CD14-positive monocyte (primary cell): ENCODE results near the gene HSPB6. TPM values are rescaled to one million over a fixed set of nuclear protein-coding genes. Genes with fewer than 3 reads are reported as not detected.

Source experiments
- DNase-seq, 3 donors: peaks; one replicate each; pipeline ENCODE4 v3.0.0-alpha.2; 2011 to 2022
- H2AFZ ChIP-seq: 2 replicates; pipeline ENCODE4 v1.6.0; 2012; ENCODE audit warnings: mild to moderate bottlenecking, low read depth, low read length, inconsistent platforms; ENCODE audit not compliant: insufficient read depth, poor library complexity, severe bottlenecking
- H3K27ac ChIP-seq, 2 donors: 1 replicate in 1 of 2; 2 replicates in 1 of 2; pipeline ENCODE4 v1.5.1; 2012 to 2013; ENCODE audit warnings: low read length in 2 of 2, control low read depth in 1 of 2, inconsistent platforms in 1 of 2, low read depth in 1 of 2, mild to moderate bottlenecking in 1 of 2
- H3K27me3 ChIP-seq, 2 donors: one replicate each; pipeline versions ENCODE4 v1.6.0 to v1.6.1; 2011 to 2013; ENCODE audit warnings: low read length in 2 of 2; ENCODE audit not compliant: control insufficient read depth in 2 of 2, insufficient read depth in 2 of 2
- H3K36me3 ChIP-seq, 2 donors: replicated peaks in 1 of 2; 1 replicate in 1 of 2; 2 replicates in 1 of 2; pipeline versions ENCODE4 v1.5.1 to v1.6.1; 2012 to 2013; ENCODE audit warnings: low read length in 2 of 2, control low read depth in 1 of 2, inconsistent platforms in 1 of 2, mild to moderate bottlenecking in 1 of 2; ENCODE audit not compliant: insufficient read depth in 2 of 2, control insufficient read depth in 1 of 2
- H3K4me1 ChIP-seq, 2 donors: 1 replicate in 1 of 2; 2 replicates in 1 of 2; pipeline versions ENCODE4 v1.5.1 to v1.6.1; 2012 to 2013; ENCODE audit warnings: low read length in 2 of 2, control low read depth in 1 of 2, inconsistent platforms in 1 of 2, mild to moderate bottlenecking in 1 of 2, moderate library complexity in 1 of 2; ENCODE audit not compliant: insufficient read depth in 2 of 2, control insufficient read depth in 1 of 2
- H3K4me2 ChIP-seq: replicated peaks from 2 replicates; pipeline ENCODE3; 2012; ENCODE audit warnings: low read length, moderate library complexity, mild to moderate bottlenecking; ENCODE audit not compliant: poor library complexity, severe bottlenecking; ENCODE audit errors: extremely low read depth
- H3K4me3 ChIP-seq, 3 experiments: fragments of 200-600 bp in 1 of 3; sonication (generic) in 1 of 3; replicated peaks in 1 of 3; 1 replicate in 2 of 3; 2 replicates in 1 of 3; pipeline ENCODE4 v1.5.1; 2011 to 2013; ENCODE audit warnings: low read length in 3 of 3, mild to moderate bottlenecking in 3 of 3, control low read depth in 2 of 3, low read depth in 2 of 3, inconsistent platforms in 1 of 3, moderate library complexity in 1 of 3
- H3K79me2 ChIP-seq: 2 replicates; pipeline ENCODE4 v1.6.0; 2012; ENCODE audit warnings: mild to moderate bottlenecking, control low read depth, inconsistent platforms, low read length, moderate library complexity; ENCODE audit not compliant: insufficient read depth
- H3K9ac ChIP-seq: 2 replicates; pipeline ENCODE4 v1.6.0; 2017; ENCODE audit warnings: low read length, mild to moderate bottlenecking; ENCODE audit not compliant: insufficient read depth, poor library complexity, severe bottlenecking
- H3K9me3 ChIP-seq, 2 donors: replicated peaks in 1 of 2; 1 replicate in 1 of 2; 2 replicates in 1 of 2; pipeline versions ENCODE4 v1.5.1 to v1.6.1; 2012 to 2013; ENCODE audit warnings: low read length in 2 of 2, control low read depth in 1 of 2; ENCODE audit not compliant: control insufficient read depth in 1 of 2, insufficient read depth in 1 of 2
- H4K20me1 ChIP-seq: 2 replicates; pipeline ENCODE4 v1.6.0; 2012; ENCODE audit warnings: mild to moderate bottlenecking, low read length, control low read depth, moderate library complexity; ENCODE audit not compliant: insufficient read depth
- H3K27ac Mint-ChIP-seq, 7 donors: one replicate each; pipeline ENCODE4 v1.8.0; 2020; ENCODE audit warnings: mild to moderate bottlenecking in 7 of 7, mixed read lengths in 7 of 7, moderate library complexity in 6 of 7, inconsistent platforms in 2 of 7
- H3K27me3 Mint-ChIP-seq, 3 donors: one replicate each; pipeline ENCODE4 v1.8.0; 2021 to 2022; ENCODE audit warnings: low read depth in 3 of 3, mild to moderate bottlenecking in 3 of 3, mixed read lengths in 3 of 3, moderate library complexity in 3 of 3, inconsistent platforms in 1 of 3
- H3K36me3 Mint-ChIP-seq, 2 donors: one replicate each; pipeline ENCODE4 v1.8.0; 2020; ENCODE audit warnings: mixed read lengths in 2 of 2, inconsistent platforms in 1 of 2, mild to moderate bottlenecking in 1 of 2
- H3K4me1 Mint-ChIP-seq: one replicate; pipeline ENCODE4 v1.8.0; 2020; ENCODE audit warnings: mild to moderate bottlenecking, mixed read lengths
- H3K4me3 Mint-ChIP-seq, 2 donors: one replicate each; pipeline ENCODE4 v1.8.0; 2020; ENCODE audit warnings: mild to moderate bottlenecking in 2 of 2, mixed read lengths in 2 of 2, moderate library complexity in 1 of 2
- H3K9me3 Mint-ChIP-seq, 7 donors: one replicate each; pipeline ENCODE4 v1.8.0; 2020 to 2022; ENCODE audit warnings: mixed read lengths in 7 of 7, mild to moderate bottlenecking in 6 of 7, moderate library complexity in 6 of 7, inconsistent platforms in 2 of 7
- CTCF ChIP-seq: fragments of 200-600 bp; IDR thresholded peaks from one replicate; pipeline ENCODE4 v1.8.0; 2022; ENCODE audit warnings: antibody characterized with exemption, mild to moderate bottlenecking
- WGBS: methylation state at CpG from one replicate; pipeline ENCODE4 v1.1.5; 2013; ENCODE audit warnings: missing lambda C conversion rate; ENCODE audit not compliant: insufficient coverage; 5-methylcytosine and 5-hydroxymethylcytosine counted together
- intact Hi-C, 2 donors: fragments of 100-400 bp; cut with micrococcal nuclease; formaldehyde crosslinking; loops; one replicate each; pipeline versions ENCODE4 v1.15.0 to v1.15.1; 2023
- polyA plus RNA-seq, 3 donors: library from polyadenylated mRNA; depleted of rRNA in 1 of 3; unstranded in 2 of 3; stranded (reverse) in 1 of 3; fragments of 300-500 nt in 2 of 3; fragments of >200 nt in 1 of 3; fragmentation: Illumina TruSeq in 2 of 3; gene quantifications; 1 replicate in 2 of 3; 2 replicates in 1 of 3; pipeline ENCODE4 v1.2.3, GENCODE V29; 2012 to 2021

HSPB6 gene
- polyA plus RNA-seq, 3 donors: not detected

- no peaks in the 10 kb centered on the region for H3K79me2 ChIP-seq
- H3K9me3 Mint-ChIP-seq: peaks cover 0 to 6% (median 0%) of the 10 kb centered on the region in 7 donors
- H3K27me3 ChIP-seq: peaks cover 2 to 22% of the 10 kb centered on the region in 2 donors
- H3K4me1 Mint-ChIP-seq: peaks cover 4% of the 10 kb centered on the region
- H4K20me1 ChIP-seq: no peaks in the 10 kb centered on the region
- no peak overlapping the region for H3K27ac ChIP-seq
- no peak overlapping the region for H3K4me3 ChIP-seq
- H3K9ac ChIP-seq: no peak overlapping the region
- H3K4me3 Mint-ChIP-seq: no peak overlapping the region
- H3K27me3 Mint-ChIP-seq: peaks cover 34 to 42% (median 35%) of the 10 kb centered on the region in 3 donors
- H3K27ac Mint-ChIP-seq: peak overlapping the region in 1 of 7 donors; percentile 26
- no peaks in the 10 kb centered on the region for H3K9me3 ChIP-seq
- intact Hi-C loops: no loop called here
- H3K36me3 ChIP-seq: no peaks in the 10 kb centered on the region
- H3K4me1 ChIP-seq: no peaks in the 10 kb centered on the region
- H2AFZ ChIP-seq: no peak overlapping the region
- DNase-seq: no peak
- H3K36me3 Mint-ChIP-seq: no peaks in the 10 kb centered on the region
- 77% methylated on average over 4 of the region's 7 CpGs for WGBS
- TF ChIP-seq CTCF: no peak
- H3K4me2 ChIP-seq: no peak overlapping the region
Observed at GRCh38 chr19:35793381-35794165, 36.7 kb upstream of the HSPB6 start.

GRCh38 chr19:35792888-35793287 lies 36.1 kb upstream of the HSPB6 start:
- WGBS: 89% methylated on average over 8 of the region's 8 CpGs
- no peak overlapping the region for H3K4me2 ChIP-seq
- H3K4me3 Mint-ChIP-seq: no peak overlapping the region

More at GRCh38 chr19:35792888-35793287, 36.1 kb upstream of the HSPB6 start:
- Histone ChIP-seq H3K4me3 (no peak overlapping the region), H4K20me1 (no peaks in the 10 kb centered on the region), H3K4me1 (no peaks in the 10 kb centered on the region), H3K9me3 (no peaks in the 10 kb centered on the region), H3K27me3 (peaks cover 2 to 17% of the 10 kb centered on the region in 2 donors), H3K79me2 (no peaks in the 10 kb centered on the region), H3K36me3 (no peaks in the 10 kb centered on the region), H3K27ac (no peak overlapping the region), H3K9ac (no peak overlapping the region), H2AFZ (no peak overlapping the region)
- peaks cover 0 to under 1% of the 10 kb centered on the region in 2 donors for H3K36me3 Mint-ChIP-seq
- intact Hi-C loops: no loop called here
- H3K4me1 Mint-ChIP-seq: peaks cover 4% of the 10 kb centered on the region
- DNase-seq: no peak
- peaks cover 28 to 36% (median 28%) of the 10 kb centered on the region in 3 donors for H3K27me3 Mint-ChIP-seq
- H3K27ac Mint-ChIP-seq: peak overlapping the region in 1 of 7 donors; percentile 26
- no peak for TF ChIP-seq CTCF
- H3K9me3 Mint-ChIP-seq: peaks cover 0 to 6% (median 0%) of the 10 kb centered on the region in 7 donors
